SKM-1 (cell line): ENCODE measurements around the gene AHSA1.

Experiments
- DNase-seq: peaks from one replicate; lab custom pipeline; 2025; ENCODE audit not compliant: unreplicated experiment; lab: John Stamatoyannopoulos, UW

AHSA1 gene

DNA sequence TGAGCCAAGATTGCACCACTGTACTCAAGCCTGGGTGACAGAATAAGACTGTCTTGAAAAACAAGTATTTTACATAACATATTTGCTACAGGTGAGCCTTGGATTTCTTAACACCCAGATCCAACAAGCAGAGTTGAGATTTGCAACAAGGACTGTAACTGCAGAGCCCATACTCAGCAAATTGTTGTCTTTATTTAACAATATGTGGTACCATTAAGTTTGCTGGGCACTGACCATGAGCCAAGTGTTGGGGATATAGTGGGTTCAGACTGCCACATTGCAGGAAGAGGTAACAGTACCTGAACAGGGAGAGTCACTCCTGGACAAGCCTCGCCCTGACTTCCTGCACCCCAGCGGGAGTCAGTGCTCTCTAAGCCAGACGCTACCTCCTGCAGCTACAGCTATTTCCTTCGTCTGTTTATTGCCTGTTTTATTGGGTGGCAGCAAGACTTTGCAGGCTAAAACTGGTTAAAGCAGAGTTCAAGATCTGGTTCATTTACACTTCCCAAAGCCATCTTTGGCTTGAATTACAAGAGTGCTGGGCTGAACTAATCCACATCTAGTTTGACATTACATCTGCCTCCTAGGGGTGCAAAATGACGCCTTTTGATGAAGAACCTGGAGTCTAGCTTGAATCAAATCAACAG, 12.5 kb downstream of the AHSA1 start:
- no peak for DNase-seq

DNA sequence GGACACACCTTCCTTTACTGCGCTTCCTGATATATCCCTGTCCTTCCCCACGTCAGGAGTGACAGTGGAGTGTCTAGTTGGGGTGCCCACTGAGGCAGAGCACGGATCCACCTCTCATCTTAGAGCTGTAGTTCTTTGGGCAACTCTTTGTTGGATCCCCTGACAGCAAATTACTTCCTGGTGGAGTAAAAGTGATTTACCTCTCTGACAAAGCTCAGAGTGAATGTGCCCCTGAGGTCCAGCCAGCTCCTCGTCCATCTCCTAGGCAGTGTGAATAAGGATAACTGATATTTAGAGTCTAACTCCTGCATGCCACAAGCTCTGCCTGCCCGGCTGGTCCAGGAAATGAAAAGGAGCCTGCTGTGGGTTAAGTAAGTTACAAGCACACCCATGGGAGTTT, 16.0 kb downstream of the AHSA1 start:
- no peak for DNase-seq

DNA sequence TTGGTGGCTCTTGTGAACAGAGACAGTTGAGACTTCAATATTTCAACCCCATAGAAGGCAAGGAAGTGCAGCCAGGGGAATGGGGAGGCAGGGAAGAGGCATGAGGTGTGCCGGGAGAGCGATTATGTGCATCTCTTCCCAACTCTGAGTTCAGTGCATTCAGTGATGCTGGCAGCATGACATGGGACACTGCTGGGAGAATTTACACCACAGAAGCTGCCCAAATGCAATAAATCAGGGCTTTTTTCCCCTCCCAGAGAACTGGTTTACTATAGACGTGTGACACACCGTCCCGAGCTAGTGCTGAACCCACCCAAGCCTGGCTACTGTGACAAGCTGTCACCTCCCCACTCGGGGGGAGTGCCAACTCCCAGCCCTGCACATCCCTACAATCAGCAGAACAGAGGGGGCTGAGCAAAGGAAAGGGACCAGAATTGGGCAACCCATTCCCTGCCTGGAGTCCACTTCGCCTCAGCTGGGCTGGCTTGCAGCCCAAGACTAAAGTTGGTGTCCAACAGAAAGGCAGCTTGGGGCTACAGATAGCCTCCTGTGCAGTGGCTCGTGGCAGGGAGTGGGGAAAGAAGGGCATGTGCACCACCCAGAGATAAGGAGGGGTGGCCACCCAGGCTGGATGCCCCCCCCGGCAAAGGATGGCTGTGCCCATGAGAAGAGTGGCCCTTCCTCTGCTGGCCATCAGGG, 16.7 kb downstream of the AHSA1 start:
- DNase-seq: no peak

DNA sequence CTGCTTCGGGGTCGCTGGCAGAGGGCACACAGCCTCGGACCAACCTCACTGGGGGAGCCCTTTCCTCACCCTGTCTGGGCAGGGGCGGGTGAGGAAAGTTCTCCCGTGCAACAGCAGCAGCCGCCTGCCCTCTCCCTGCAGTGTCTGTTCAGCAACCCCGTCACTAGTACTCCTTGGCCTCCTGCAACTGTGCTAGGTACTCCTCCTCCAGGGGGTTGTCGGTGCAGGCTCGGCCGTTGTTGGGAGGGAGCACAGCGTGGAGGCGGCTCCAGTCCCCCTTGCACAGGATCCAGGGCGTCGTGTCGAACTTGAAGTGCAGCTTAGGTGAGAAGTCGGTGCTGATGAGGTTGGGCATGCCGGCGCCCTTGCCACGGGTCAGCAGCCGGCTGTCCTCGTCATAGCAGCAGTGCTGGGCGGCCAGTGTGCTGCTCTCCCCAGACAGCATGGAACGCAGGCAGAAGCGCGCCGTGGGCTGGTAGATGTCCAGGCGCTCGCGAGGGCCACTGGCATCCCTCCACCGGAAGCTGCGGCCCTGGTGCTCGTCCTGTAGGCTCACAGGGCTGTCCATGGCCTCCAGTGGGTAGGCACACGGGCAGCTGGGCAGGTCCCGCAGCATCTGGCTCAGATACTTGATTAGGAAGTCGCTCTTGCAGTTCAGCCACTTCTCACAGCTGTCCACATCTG, 17.7 kb downstream of the AHSA1 start:
- no peak for DNase-seq

DNA sequence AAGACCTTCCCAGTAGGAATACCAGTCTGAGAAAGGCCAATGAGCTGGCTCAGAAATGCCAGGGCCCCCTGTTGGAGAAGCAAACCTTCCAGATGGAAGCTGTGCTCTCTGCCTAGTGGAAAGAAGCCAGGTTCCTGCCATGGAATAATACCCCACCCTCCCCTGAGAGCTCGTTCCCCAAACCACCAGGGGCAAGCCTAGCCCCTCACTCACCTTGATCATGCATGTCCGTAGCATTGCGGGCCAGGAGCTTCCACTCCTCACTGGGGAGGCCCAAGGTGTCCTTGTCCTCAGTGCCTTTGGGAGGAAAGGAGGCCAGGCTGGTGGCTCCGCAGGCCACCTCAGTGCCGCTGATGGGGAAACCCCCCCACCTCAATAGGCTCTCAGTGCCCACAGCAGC, 20.1 kb downstream of the AHSA1 start:
- DNase-seq: no peak

DNA sequence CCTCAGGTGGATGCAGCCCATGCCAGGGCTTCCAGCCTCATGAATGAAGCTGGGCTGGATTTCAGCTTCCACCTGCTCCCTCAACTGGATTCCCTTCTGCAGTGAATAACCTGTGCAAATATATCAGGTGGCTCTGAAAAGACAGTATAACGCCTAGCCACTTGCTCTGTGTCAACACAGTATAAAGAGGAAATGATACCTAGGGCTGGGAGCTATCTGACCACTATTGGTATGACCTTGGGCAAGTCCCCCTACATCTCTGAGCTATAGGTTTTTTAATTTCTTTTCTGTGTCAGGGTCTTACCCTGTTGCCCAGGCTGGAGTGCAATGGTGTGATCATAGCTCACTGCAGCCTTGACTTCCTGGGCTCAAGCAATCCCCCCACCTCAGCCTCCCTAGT, 20.9 kb downstream of the AHSA1 start:
- no peak for DNase-seq

DNA sequence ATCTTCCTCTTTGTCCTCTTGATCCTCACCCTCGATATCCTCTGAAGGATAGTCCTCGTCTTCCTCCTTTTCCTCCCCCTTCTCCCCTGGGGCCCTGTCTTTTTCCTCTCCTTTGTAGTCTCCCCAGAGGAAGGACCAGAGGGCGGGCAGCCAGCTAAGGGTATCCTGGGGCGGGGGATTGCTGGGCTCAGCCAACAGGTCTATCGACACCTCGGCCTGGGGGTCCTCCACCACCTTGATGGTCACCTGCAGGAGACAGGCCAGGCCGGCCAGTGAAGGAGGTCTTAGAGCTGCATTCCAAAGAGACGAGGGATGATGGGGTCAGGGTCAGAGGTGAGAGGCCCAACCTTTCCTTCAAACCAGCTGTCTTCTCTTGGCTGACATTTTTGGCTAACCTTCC, 24.5 kb downstream of the AHSA1 start:
- DNase-seq: no peak

DNA sequence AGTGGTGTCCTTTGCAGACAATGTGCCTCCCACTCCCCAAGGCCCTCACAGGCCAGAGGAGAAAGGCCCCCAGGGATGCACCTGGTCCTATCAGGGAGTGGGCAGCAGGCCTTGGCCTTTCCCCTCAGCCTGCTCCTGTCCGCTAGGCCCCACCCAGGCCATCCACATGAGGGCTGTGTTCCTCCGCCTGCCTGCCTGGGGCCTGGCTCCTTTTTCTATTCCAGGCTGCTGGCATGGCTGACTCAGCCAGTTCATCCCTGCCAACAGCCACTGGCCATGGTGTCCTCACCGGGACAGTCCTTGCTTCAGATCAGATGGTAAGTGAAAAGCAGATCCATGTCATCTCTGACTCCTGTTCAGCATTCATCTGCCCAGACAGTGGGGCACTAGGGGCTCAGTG, 27.4 kb downstream of the AHSA1 start:
- DNase-seq: no peak

DNA sequence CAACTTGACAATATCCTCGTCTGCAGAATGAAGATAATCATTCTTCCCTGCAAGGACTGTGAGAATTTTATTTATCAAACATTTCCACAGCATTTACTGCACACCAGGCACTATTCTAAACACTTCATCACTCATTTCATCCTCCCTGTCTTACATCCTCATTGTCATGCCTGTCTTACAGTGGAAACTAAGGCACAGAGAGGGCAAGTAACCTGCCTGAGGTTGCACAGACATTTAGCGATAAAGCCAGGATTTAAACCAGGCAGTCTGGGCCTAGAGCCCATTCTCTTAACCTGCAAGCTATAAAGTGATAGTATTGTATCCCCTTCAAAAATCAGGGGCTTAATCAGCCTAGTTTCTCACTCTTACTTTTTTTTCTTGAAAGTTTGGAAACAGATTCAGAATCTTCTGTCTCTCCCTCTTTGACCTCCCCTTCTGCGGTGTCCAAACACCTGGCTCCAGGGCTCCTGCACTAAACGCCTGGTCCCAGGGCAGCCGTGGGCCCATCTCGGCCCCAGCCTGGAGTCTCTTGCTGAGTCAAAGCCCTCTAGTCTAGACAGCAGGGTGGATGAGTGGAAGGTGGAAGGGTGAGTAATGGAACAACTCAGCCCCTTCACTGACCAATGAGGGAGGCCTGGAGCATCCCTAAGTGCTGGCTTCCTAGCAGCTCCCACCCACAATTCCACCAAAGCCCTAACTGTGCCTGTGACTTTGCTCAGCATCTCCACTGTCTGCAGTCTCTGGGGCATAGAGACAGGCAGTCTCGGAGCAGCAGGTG, 28.2 kb downstream of the AHSA1 start:
- DNase-seq: no peak

DNA sequence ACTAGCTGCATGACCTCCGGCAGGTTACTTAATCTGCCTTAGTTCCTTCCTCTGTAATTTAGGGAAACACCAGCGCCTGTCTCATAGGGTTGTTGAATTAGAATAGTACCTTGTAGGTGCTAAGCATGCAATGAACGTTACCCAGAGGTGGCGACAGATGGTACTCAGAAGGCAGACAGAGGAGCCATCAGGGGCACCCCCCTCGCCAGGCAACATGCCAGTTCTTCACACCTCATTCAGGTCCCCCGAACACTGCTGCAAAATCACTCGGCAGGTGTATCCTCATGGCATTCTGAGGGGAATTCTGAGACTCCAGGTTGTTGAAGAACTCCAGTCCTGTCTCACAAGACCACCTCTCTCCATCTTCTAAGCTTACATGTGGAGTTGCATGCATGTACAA, 30.7 kb downstream of the AHSA1 start:
- no peak for DNase-seq

DNA sequence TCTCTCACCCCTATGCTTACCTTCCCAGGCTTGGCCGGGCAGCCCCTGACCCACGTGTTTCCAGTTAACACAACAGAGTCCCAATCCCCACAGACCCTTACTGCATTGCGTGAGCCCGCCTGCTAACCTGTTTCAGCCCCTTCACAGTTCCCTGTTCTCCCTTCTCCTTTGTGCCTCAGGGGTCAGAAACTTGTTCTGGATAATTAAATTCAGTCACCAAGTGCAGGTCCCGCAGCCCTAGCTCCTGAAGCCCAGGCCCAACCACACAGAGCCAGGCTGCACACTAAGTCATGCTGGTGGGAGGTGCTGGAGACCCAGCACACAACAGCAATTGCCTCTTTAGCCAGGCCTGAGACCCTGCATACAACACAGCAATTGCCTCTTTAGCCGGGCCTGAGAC, 31.1 kb downstream of the AHSA1 start:
- no peak for DNase-seq

DNA sequence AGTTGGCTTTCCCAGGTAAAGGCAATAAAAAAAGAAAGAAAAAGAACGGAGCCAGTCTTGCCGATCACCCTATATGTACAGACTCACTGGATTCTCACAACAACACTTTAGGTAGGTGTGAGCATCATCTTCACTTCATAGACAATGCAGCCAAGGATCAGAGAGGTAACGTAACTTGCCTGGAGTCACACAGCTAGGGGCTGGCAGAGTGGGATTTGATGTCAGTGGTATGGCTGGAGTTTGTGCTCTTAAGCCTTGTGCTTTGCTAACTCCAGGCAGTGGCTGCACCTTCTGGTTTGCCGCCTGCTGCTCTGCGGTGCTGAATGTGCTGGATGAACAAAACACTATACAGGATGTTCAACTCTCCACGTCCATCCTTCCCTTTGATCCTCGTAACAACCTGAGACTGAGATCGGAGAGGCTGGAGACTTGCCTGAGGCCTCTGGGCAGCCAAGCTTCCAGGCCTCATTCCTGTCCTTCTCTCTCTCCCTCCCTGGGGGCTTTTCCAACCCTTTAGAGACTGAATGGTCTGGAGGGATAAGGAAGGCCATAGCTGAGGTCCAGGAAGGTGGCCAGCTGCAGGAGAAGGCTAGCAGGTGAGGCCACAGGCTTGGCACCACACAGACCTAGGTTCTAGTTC, 32.6 kb downstream of the AHSA1 start:
- DNase-seq: no peak

DNA sequence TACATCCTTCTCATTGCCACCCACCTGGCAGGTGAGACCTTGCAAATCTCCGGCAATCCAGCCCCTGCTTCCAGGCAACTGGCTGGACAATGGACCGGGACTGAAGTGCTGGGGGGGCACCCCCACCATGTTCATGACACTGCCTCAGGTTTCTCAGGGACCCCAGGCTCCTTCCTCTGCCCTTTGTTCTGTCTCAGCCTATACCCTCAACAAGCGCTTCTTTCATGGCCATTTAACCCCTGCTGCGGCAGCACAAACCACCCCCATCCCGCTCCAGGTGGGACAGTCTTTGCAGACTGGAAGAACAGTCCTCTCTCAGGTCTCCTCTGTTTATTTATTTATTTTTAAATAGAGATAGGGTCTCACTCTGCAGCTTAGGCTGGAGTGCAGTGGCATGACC, 33.2 kb downstream of the AHSA1 start:
- no peak for DNase-seq

DNA sequence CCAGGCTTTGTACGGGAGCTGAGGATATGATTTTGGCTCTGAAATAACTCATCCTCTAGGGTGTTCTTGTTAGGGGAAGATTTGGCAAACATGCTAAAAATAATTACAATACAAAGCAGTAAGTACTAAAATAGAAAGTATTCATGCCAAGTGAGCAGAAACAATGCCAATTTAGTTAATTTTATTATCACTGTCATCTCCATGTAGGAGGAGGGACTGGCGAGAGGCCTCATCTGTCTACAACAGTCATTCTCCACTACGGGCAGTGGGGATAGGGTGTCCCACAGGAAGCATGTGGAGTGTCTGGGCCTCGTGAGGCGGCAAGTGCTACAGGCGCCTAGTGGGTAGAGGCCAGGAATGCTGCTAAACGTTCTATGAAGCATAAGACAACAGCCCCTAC, 37.4 kb downstream of the AHSA1 start:
- DNase-seq: no peak

DNA sequence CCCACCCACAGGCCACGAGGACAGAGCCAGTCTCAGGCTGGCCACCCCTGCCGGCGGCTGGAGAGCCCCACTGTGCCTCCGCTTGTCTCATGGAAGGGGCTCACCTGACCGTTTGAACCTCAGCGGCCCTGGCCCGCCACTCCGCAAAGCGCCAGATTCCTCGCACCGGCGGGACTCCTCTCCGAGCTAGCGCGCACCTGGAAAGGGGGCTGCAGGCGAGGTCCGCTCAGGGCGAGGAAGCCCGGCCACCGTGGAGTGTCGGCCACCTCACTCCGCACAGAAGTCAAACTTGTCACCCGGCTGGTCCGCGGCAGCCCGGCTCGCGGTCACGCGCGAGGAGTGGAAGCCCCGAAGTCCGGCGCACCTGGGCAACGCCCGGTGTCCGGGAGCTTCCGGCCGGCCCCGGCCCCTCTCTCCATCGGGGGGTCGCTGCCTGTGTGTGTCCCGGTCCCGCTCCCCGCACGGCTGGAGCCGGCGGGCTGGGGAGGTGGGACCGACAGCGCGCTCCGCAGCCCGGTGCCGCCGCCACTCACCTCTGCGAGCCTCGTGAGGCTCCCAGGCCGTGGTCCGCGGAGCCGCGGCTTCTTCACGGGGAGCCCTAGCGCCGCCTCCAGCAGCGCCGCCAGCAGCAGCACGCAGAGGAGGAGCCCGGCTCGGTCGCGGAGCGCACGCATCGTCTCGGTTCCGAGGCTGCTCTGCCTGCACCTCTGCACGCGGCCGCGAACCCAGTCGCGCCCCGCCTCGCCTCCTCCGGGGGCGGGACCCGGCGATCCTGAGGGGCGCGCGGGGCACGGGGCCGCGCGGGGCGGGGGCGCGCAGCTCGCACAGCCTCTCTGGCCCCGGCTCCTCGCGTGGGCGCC, 40.5 kb downstream of the AHSA1 start, which contains the start of gene ISM2:
ISM2 (minus strand) TSS at position 697 of the 860 bp plus-strand sequence; CDS start at position 674, 23 bp downstream.
- no peak for DNase-seq

DNA sequence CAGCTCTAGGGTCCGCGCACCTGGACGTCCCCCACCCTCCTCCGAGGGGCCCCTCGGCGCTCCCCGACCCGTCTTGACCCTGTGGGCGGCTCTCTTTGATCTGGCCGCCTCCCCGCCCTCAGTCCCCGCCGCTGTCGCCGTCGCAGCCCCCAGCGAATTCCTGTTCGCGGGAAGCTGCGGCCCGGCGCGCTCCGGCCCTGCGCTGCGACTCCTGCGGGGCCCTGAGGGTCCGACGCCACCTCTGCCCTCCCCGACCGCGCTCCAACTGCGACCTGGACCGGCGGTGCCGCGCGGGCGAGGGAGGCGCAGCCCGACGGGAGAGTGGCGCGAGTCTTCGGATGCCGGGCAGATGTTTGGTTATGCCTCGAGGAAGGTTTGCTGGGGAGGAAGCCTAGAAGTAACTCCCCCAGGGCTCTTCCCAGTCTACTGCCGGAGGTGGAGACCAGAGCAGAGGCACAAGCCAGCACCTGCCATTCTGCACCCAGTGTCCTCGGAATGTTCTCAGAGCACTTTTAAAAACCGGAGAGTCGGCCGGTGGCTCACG, 41.2 kb downstream of the AHSA1 start:
- no peak for DNase-seq

DNA sequence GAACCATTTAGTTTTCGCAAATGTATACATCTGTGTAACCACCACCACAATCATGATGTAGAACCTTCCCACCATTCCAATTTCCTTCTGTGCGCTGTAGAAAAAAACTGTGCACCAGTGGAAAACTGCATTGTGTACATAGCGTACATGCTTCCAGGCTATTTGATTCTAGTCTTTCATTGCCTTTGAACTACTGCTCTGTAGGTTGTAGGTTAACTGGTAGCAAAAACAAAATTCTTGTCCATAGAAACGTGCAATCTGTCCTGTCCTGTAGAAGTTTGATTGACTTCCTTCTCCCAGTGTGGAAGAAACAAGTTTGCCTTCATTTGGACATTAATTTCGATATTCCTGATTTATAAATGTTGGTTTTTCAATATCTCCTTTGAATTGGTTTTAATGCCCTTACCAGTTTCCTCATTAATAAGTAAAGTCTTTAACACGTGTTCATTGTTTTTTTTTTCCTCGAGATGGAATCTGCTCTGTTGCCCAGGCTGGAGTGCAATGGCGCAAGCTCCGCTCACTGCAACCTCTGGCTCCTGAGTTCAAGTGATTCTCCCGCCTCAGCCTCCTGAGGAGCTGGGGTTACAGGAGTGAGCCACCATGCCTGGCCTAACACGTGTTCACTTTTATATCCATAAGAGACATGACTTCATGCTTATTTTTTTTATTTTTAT, 44.4 kb downstream of the AHSA1 start:
- DNase-seq: no peak

DNA sequence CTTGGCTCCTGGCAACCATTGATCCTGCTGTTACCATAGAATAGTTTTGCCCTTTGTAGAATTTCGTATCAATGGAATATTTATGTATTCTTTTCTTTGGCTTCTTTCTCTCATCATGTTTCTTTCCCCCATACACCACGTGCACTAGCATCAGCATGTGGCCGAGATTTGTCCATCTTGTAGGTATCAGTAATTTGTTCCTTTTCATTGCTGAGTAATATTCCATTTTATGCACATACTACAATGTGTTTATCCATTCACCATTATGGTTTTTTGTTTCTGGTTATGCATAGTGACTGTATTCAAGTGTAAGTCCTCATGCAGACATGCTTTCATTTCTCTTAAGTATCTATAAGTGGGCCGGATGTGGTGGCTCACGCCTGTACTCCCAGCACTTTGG, 45.2 kb downstream of the AHSA1 start:
- DNase-seq: no peak

DNA sequence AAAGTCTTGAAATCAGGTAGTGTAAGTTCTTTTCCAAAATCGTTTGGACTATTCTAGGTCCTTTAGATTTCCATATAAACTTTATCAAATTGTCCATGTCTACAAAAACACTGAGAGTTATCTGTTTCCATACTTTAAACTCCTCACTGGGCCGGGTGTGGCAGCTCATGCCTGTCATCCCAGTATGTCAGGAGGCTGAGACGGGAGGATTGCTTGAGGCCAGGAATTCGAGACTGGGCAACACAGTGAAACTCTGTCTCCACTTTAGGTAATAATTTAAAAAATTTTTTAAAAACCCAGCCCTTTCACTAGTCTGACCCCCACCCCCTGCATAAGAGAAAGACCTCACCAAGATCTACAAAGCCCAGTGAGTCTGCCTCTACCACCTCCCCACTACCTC, 47.1 kb downstream of the AHSA1 start:
- DNase-seq: no peak
